ENCODE results near the gene ITPR2. TPM values are rescaled to one million over a fixed set of nuclear protein-coding genes. Genes with fewer than 3 reads are reported as not detected.

ITPR2 gene
- total and polyA plus RNA-seq, 2 of the 8 experiments (the other 6 are each of a cell fraction or from before 2014, with no cell fraction given), result 4.1 to 48.3 TPM

DNA sequence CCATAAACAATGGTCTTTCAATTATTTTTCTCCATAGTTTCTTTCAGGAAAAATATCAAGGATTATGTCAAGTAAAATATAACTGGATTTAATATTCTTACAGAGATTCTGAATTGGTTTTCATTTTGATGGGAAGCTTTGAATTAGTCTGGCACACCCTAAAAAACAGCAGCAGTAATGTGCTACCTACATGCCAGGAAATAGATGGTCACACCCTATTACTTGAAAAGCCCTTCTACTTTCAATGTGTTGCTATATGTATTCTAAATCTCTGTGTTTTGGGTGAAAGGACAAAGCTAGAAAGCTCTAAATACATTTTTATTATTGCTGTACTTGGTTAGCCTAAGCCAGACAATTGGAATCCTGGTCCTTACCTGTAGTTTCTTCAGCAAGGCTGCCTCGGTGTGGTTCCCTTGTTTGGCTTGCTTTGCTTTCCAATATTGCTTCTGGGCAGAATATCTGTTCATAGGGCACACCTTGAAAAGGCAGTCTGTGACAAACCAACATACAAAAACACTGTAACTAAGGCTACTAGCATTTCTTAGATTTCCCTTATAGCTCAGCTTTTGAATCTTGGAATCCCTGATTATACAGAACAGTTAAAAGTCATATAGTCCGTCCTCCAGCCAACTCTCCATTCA lies 107.6 kb downstream of the ITPR2 start:
- FAIRE-seq, result no peak
- Histone ChIP-seq H3K18ac (ENCODE audit: extremely low read depth, low read length) (no peak overlapping the region), H3K27ac (ENCODE audit: low read depth, low read length) (no peak overlapping the region)

More for the DNA sequence above, 107.6 kb downstream of the ITPR2 start:
- Histone ChIP-seq H3K56ac (replicated peaks; ENCODE audit: insufficient read length, low read depth, low read length) (no peak overlapping the region), H2BK12ac (ENCODE audit: low read depth, low read length) (no peak overlapping the region), H2AK5ac (ENCODE audit: low read depth, low read length) (no peak overlapping the region), H2BK15ac (ENCODE audit: low read length) (no peak overlapping the region), H3K79me2 (ENCODE audit: control insufficient read depth in 1 of 2, insufficient read depth in 2 of 2, low read length in 2 of 2) (no peaks in the 10 kb centered on the region), H4K91ac (replicated peaks; ENCODE audit: insufficient read length, low read length) (no peak overlapping the region), H3K36me3 (ENCODE audit: control insufficient read depth in 2 of 4, insufficient read depth in 4 of 4, low read length in 3 of 4) (no peaks in the 10 kb centered on the region), H3K9me3 (ENCODE audit: insufficient read depth in 2 of 2, low read depth in 1 of 2, low read length in 1 of 2) (no peaks in the 10 kb centered on the region), H3K14ac (ENCODE audit: insufficient read length) (no peak overlapping the region), H3K23ac (ENCODE audit: insufficient read length) (no peak overlapping the region), H3K27me3 (replicated peaks in 1 of 4; ENCODE audit: control insufficient read depth in 3 of 4, extremely low read depth in 1 of 4, insufficient read depth in 3 of 4, low read length in 3 of 4) (no peaks in the 10 kb centered on the region), H3K4me1 (replicated peaks in 1 of 4; ENCODE audit: control insufficient read depth in 3 of 4, insufficient read depth in 4 of 4, low read length in 3 of 4) (peaks cover 0 to 4% (median 0%) of the 10 kb centered on the region in 4 experiments; a peak in 2 of 7 replicates), H2AFZ (ENCODE audit: low read length) (no peak overlapping the region), H3K23me2 (ENCODE audit: low read depth, low read length) (no peaks in the 10 kb centered on the region), H2BK120ac (replicated peaks; ENCODE audit: low read depth, low read length) (no peak overlapping the region), H4K8ac (ENCODE audit: extremely low read depth, insufficient read depth, low read length) (no peak overlapping the region), H3K4me3 (ENCODE audit: extremely low read depth in 1 of 4, insufficient read depth in 2 of 4, low read depth in 3 of 4, low read length in 4 of 4) (no peak overlapping the region), H2BK5ac (ENCODE audit: low read depth, low read length) (no peak overlapping the region), H3K4ac (replicated peaks; ENCODE audit: insufficient read length, low read depth, low read length) (no peak overlapping the region), H3K79me1 (ENCODE audit: low read depth, low read length) (peaks cover 2% of the 10 kb centered on the region; the same call in 1 of the 2 replicates), H3K9ac (replicated peaks in 1 of 4; ENCODE audit: extremely low read depth in 1 of 4, low read depth in 3 of 4, low read length in 3 of 4) (no peak overlapping the region), H2BK20ac (ENCODE audit: low read length) (no peak overlapping the region), H4K5ac (ENCODE audit: insufficient read length, low read depth, low read length) (no peak overlapping the region), H3K4me2 (ENCODE audit: insufficient read depth in 1 of 2, low read depth in 2 of 2, low read length in 2 of 2) (no peak overlapping the region), H4K20me1 (replicated peaks in 1 of 2; ENCODE audit: control insufficient read depth in 1 of 2, insufficient read depth in 2 of 2, low read length in 2 of 2) (peaks cover 0 to 1% of the 10 kb centered on the region in 2 experiments)
- ChIA-PET CTCF (ENCODE audit: partially characterized antibody) (no interaction called here), POLR2A (ENCODE audit: partially characterized antibody) (no interaction called here)
- 86% methylated on average over 2 of the region's 2 CpGs; no CpG with 5 or more reads in 1 of the 2 experiments for WGBS, 2 experiments (ENCODE audit: extremely low coverage in 1 of 2, insufficient coverage in 1 of 2, insufficient read length in 1 of 2, insufficient replicate concordance in 2 of 2, low coverage in 1 of 2, low lambda C conversion rate in 2 of 2, missing lambda C conversion rate in 1 of 2)
- TF ChIP-seq EZH2 (IDR thresholded peaks at IDR 0.05; ENCODE audit: low read depth, low read length, severe bottlenecking) (no peak), SRF (IDR thresholded peaks at IDR 0.05; ENCODE audit: low read depth, low read length) (no peak), EGR1 (IDR thresholded peaks at IDR 0.05; ENCODE audit: borderline replicate concordance, low read depth, low read length) (no peak), MAFK (IDR thresholded peaks at IDR 0.05; ENCODE audit: low read depth, low read length) (no peak), POLR2A (IDR thresholded peaks at IDR 0.05; ENCODE audit: control extremely low read depth in 1 of 2, low read depth in 2 of 2, low read length in 2 of 2) (no peak), SUZ12 (IDR thresholded peaks at IDR 0.05; ENCODE audit: low read length) (no peak), BCL11A (IDR thresholded peaks at IDR 0.05; ENCODE audit: low read depth in 2 of 2, low read length in 2 of 2) (no peak), EP300 (IDR thresholded peaks at IDR 0.05; ENCODE audit: borderline replicate concordance in 1 of 2, low read depth in 2 of 2, low read length in 2 of 2) (no peak), CHD2 (IDR thresholded peaks at IDR 0.05; ENCODE audit: low read length) (no peak), CBX5 (IDR thresholded peaks at IDR 0.05; ENCODE audit: low read depth, low read length) (no peak), SP1 (IDR thresholded peaks at IDR 0.05; ENCODE audit: low read depth, low read length) (no peak), RBBP5 (IDR thresholded peaks at IDR 0.05; ENCODE audit: borderline replicate concordance, low read depth, low read length) (no peak)
- TF ChIP-seq, protein P1, sequence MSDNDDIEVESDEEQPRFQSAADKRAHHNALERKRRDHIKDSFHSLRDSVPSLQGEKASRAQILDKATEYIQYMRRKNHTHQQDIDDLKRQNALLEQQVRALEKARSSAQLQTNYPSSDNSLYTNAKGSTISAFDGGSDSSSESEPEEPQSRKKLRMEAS (IDR thresholded peaks at IDR 0.05), result no peak
- no peak for DNase-seq (ENCODE audit: low read depth in 1 of 2, low spot score in 2 of 2)
